Activated CD4-positive, alpha-beta T cell treated with anti-CD3 and anti-CD28 coated beads, Interleukin-2, amount 50 U/mL, for 48 hours (primary cell): ENCODE results near the gene CRHR1.

Experiments
- DNase-seq, 2 experiments: peaks; one replicate each; pipeline ENCODE4 v3.0.0-alpha.2; 2020

CRHR1 gene

GRCh38 chr17:45790296-45790922, 6.3 kb downstream of the CRHR1 start:
- DNase-seq, result no peak

GRCh38 chr17:45791041-45791582, 7.0 kb downstream of the CRHR1 start:
- no peak for DNase-seq

DNA sequence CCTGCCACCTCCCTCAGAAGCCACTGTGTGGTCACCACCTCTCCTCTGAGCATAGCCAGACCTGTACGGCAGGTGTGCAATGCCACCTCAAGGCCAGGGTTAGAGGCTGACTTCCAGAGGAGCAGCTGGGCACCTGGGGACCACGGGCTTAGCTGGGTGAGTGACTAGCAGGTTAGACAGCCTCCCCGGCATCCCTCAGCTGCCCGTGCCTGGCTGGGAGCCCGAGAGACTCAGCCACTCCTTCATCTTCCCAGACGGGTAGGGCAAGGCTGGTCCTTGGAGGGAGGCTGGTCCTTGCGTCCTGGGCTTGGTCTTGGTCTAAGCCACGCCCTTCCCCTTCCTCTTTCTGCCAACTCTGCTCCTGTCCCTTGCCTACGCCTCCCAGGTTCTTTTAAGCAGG, 7.8 kb downstream of the CRHR1 start:
- DNase-seq, result no peak

GRCh38 chr17:45792437-45792836, 8.3 kb downstream of the CRHR1 start:
- no peak for DNase-seq

DNA sequence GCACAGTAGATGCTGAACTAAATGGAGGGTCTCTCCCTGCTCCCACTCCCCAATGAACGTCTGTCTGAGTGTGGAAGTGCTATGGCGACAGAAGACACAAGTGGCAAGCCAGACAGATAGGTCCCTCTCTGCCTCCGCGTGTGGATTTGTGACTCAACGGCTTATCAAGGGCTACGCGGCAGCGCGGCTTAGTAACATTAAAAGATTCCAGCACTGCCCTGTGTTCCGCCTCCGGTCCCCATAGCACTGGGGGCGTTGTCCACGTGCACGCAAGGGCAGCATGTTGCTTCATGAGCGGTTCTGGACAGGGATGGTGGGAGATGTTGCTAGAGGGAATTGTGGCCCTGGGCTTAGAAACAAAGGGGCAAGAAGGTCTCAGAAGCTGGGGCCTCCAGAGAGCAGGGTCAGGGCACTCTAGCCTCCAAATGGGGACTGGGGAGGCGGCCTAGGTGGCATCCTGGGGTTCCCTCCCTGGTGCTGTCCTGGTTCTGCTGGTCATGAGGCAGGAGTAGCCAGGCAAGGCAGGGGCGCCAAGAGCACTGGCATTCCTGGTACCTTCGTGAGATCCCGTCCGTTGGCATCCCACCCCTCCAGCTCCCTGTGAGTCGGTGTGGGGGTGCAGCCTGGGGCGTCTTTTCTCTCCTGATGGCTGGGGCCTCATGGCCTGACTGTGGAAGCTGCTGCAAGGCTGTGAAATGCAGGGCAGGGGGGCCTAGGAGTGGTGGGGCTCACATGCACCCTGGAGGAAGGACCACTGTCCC, 9.1 kb downstream of the CRHR1 start:
- no peak for DNase-seq

DNA sequence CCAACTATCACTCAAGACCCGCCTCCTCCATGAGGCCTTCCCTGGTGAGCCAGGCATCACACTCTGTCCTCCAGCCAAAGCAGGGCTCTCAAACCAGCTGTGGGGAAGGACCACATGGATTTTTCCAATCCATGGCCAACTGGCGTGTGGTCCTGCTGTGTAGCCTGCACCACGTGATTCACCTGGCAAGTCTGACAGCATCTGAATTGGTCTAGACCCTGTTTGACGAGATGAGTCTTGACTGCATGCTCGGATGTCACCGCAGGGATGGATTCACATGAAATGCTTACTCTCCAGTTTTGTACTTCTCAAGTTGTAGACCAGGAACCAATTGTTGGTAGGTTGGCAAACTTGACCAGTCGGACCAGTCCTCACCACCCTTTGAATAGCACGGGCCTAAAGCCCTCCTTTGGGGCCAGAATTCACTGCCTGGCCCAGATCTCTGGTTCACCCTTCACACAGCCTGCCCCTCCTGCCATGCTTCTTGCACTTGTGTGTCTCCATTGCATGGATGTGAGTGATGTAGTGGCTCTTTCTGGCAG, 9.9 kb downstream of the CRHR1 start:
- DNase-seq, result no peak

GRCh38 chr17:45794840-45795239, 10.7 kb downstream of the CRHR1 start:
- DNase-seq, result no peak

- DNase-seq, result no peak
Observed at GRCh38 chr17:45800816-45801215, 16.7 kb downstream of the CRHR1 start.

DNA sequence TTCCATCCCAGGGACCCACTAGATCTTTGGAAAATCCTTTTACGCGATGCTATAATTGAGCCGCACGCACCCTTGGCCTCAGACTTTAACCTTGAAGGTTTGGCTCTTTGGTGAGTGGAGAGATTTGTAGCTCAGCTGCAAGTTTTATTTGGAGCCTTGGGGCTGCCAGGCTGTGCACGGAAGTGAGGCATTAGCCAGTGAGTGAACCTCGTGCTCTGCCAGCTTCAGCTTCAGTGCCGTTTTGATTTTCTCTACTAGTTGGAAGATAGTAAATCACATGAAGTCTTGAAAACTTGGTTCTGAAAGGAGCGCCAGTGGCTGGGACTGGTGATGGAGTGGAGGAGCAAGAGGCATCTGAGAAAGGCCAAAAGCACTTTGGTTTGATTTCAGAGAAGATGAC, 17.3 kb downstream of the CRHR1 start:
- no peak for DNase-seq

- DNase-seq, result no peak
Observed at GRCh38 chr17:45808845-45809244, 24.7 kb downstream of the CRHR1 start.

- no peak for DNase-seq
Observed at GRCh38 chr17:45809499-45809898, 25.4 kb downstream of the CRHR1 start.

DNA sequence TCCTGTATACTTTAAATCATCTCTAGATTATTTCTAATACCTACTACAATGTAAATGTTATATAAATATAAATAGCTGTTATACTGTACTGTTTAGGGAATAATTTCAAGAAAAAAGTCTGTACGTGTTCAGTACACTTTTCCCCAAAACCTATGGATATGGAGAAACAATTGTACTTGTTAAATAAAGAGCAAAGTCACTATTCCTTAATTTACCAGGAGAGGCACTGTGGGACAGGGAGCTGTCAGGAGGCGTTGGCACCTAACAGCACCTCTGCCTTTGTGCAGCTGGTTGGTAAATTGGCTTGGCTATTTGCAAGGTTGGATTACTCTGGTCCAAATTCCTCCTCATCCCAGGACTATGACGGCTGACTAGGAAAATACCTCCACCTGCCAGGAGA, 28.0 kb downstream of the CRHR1 start:
- no peak for DNase-seq

GRCh38 chr17:45813048-45813725, 29.1 kb downstream of the CRHR1 start:
- DNase-seq, result no peak

- no peak for DNase-seq
Observed at GRCh38 chr17:45814622-45815606, 30.8 kb downstream of the CRHR1 start.

DNA sequence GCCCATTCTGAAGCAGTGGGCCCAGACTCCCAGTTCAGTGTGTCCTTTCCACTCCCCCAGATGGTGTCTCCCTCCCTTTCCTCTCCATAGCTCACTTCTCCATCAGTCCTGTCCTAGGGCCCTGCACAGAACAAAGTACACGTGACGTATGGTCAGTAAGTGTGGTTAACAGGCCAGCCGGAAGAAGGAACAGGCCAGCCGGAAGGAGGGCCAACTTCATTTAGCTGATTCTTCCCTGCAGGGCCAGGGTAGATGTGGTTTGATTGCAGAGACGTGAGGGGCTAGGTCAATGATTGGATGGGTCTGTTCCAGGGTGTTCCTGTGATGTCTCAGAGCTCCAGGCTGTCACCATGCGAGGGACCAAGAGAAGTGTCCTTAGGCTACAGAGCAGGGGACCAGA, 31.6 kb downstream of the CRHR1 start:
- no peak for DNase-seq

DNA sequence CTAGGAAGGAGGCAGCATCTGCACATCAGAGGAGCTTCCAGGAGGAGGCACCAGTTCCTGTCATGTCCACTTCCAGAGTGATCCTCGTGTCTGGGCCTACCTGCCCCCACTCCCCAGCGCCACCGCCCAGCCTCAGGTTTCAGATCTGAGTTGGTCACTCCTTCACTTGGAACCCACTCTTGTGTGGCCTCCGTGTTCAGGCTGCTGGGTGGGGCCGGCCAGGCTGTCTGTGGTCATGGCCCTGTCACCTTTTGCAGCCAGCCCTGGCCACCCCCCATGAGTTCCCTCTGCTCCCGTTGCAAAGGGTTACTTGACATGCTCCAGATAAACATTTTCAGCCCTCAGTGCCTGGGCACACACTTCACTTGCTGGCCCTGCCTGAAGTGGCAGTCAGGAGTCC, 33.9 kb downstream of the CRHR1 start:
- DNase-seq, result no peak

DNA sequence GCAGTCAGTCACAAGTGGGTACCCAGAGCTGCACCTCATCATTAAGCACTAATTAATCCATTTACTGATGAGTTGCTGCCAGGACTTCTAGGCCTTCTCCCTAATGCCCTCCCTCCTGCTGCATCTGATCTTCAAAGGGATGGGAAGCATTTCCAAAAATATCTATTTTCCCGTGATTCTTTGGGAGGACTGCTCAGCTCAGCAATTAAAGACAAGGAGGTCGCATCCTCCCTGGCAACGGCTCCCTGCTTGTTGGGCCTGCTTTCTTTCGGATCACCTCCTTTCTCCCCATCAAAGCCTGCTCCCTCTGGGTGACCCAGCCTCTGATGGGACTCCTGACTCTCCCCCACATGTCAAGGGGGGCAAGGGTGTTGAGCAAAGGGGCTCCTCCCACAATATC, 34.6 kb downstream of the CRHR1 start:
- no peak for DNase-seq

DNA sequence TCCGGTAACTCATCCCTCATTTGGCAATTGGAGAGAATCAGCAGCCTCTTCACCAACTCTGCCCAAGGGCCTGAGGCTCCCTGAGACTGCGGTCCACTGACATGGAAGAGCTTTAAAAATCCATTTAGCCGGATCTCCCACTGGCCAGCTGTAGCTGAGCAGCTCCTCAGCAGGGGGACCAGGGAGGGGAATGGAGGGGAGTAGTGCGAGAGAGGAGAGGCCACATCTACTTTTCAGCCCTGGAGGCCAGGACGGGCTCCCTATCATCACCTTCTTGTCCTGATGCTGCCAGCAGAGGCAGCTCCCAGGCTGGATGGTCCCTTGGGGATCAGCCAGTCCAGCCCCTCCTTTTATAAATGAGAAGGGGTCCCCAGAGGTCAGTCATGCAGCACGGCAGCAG, 35.5 kb downstream of the CRHR1 start:
- DNase-seq, result no peak

- no peak for DNase-seq
Observed at GRCh38 chr17:45820052-45820780, 36.1 kb downstream of the CRHR1 start.

- DNase-seq, result no peak
Observed at GRCh38 chr17:45821147-45821546, 37.0 kb downstream of the CRHR1 start.

- DNase-seq, result no peak
Observed at GRCh38 chr17:45823598-45823997, 39.5 kb downstream of the CRHR1 start.

- DNase-seq, result no peak
Observed at GRCh38 chr17:45824475-45824874, 40.4 kb downstream of the CRHR1 start.
